Measurements from ENCODE around the gene ANKH. TPM values are rescaled to one million over a fixed set of nuclear protein-coding genes. Genes with fewer than 3 reads are reported as not detected.

ANKH gene
- total RNA-seq, 1 donor from 2014 or later = 75.9 TPM

- DNase-seq (ENCODE audit: low spot score) (no peak), ATAC-seq (no peak)
These were observed 199.5 kb downstream of the ANKH start for GRCh38 chr5:14672082-14672481.

- no peak for DNase-seq (ENCODE audit: low spot score)
- no peak for ATAC-seq
These were observed 200.2 kb downstream of the ANKH start for GRCh38 chr5:14671414-14671813.

GRCh38 chr5:14669975-14670374, 201.6 kb downstream of the ANKH start:
- DNase-seq (ENCODE audit: low spot score) (no peak), ATAC-seq (no peak)

- no peak for DNase-seq (ENCODE audit: low spot score)
- ATAC-seq = no peak
These were observed 202.2 kb downstream of the ANKH start for GRCh38 chr5:14669415-14669814.

GRCh38 chr5:14668181-14668591, 203.4 kb downstream of the ANKH start:
- ATAC-seq (no peak), DNase-seq (ENCODE audit: low spot score) (no peak)

- no peak for DNase-seq (ENCODE audit: low spot score)
- no peak for ATAC-seq
These were observed 203.8 kb downstream of the ANKH start for GRCh38 chr5:14667770-14668169.

GRCh38 chr5:14667290-14667689, 204.3 kb downstream of the ANKH start:
- DNase-seq (ENCODE audit: low spot score) = no peak
- ATAC-seq = no peak

- ATAC-seq = no peak
- no peak for DNase-seq (ENCODE audit: low spot score)
These were observed 205.2 kb downstream of the ANKH start for GRCh38 chr5:14666357-14666756.

- DNase-seq (ENCODE audit: low spot score) = no peak
- ATAC-seq = peak; percentile 29
These were observed 205.6 kb downstream of the ANKH start for GRCh38 chr5:14665949-14666348.

GRCh38 chr5:14665101-14665822, 206.3 kb downstream of the ANKH start:
- DNase-seq (ENCODE audit: low spot score) (peak; percentile 69), ATAC-seq (peak; percentile 58)

- ATAC-seq = peak; percentile 87
- peak; percentile 94 for DNase-seq (ENCODE audit: low spot score)
These were observed 207.1 kb downstream of the ANKH start, which contains the start of gene OTULIN for GRCh38 chr5:14664270-14665100. Gene OTULIN (plus strand): TSS chr5:14664718. CDS start chr5:14664826, 108 bp downstream.

GRCh38 chr5:14663734-14664269, 207.8 kb downstream of the ANKH start:
- peak; percentile 27 for ATAC-seq
- no peak for DNase-seq (ENCODE audit: low spot score)

GRCh38 chr5:14662721-14663260, 208.8 kb downstream of the ANKH start:
- ATAC-seq = no peak

GRCh38 chr5:14660833-14661232, 210.7 kb downstream of the ANKH start:
- no peak for DNase-seq (ENCODE audit: low spot score)
- no peak for ATAC-seq

More at GRCh38 chr5:14662721-14663260, 208.8 kb downstream of the ANKH start:
- DNase-seq (ENCODE audit: low spot score) = no peak

- peak; percentile 55 for DNase-seq (ENCODE audit: low spot score)
- ATAC-seq = peak; percentile 40
These were observed 211.6 kb downstream of the ANKH start for GRCh38 chr5:14659821-14660607.

- DNase-seq (ENCODE audit: low spot score) (no peak), ATAC-seq (no peak)
These were observed 214.7 kb downstream of the ANKH start for GRCh38 chr5:14656898-14657297.

- ATAC-seq (no peak), DNase-seq (ENCODE audit: low spot score) (no peak)
These were observed 216.3 kb downstream of the ANKH start for GRCh38 chr5:14655146-14655741.

Measured in left lobe of liver (tissue), 2 donors.